ENCODE measurements around the gene OASL. TPM values are rescaled to one million over a fixed set of nuclear protein-coding genes. Genes with fewer than 3 reads are reported as not detected.

OASL gene
- total RNA-seq, 1 experiment from 2014 or later, result 0.47 TPM

DNA sequence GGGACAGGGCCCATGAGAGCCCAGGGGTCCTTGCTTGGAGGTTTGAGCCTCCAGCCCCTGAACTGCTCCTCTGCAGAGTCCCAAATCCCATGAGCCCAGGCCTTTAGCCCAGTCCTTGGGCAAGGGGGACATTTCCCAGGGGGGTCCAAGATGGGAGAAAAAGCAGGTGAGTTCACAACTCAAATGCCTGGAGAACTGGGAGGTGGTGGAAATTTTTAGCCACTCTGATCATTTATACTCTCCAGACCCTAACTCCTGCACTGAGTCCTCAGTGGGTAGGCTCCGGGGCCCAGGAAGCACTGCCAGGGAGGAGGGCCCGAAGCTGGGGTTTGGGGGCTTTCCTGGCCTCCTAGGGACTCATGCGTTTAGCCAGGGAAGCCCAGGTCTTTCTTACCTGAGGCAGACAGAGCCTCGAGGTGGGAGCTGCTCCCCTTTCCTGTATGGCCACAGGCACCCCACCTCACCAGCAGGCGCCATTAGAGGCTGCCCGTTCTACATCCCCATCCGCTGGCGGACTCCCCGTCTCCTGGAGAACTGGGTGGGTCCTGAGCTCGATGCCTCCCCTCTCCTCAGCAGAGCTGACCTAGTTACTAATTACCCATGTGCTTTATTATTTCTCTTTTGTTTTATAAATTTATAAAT, 59.7 kb downstream of the OASL start:
- Mint-ChIP-seq H3K9me3 (ENCODE audit: unreplicated experiment) (no peaks in the 10 kb centered on the region), H3K4me3 (ENCODE audit: unreplicated experiment) (no peak overlapping the region), H3K36me3 (ENCODE audit: insufficient read depth, unreplicated experiment) (no peaks in the 10 kb centered on the region), H3K4me1 (ENCODE audit: insufficient read depth, unreplicated experiment) (peaks cover 2% of the 10 kb centered on the region), H3K27ac (ENCODE audit: low read depth, unreplicated experiment) (no peak overlapping the region), H3K27me3 (ENCODE audit: insufficient read depth, unreplicated experiment) (peaks cover 8% of the 10 kb centered on the region)
- no TSS peak for BruUV-seq (replicated peaks)
- DNase-seq (ENCODE audit: unreplicated experiment), result no peak
- ChIA-PET CTCF (no interaction called here), POLR2A (no interaction called here)
- intact Hi-C loops (cut with micrococcal nuclease), result loop anchor here (10.0 kb wide), 1 partner anchor 545 kb away; the partner anchor contains the start of gene COX6A1
- TF ChIP-seq, protein P1, sequence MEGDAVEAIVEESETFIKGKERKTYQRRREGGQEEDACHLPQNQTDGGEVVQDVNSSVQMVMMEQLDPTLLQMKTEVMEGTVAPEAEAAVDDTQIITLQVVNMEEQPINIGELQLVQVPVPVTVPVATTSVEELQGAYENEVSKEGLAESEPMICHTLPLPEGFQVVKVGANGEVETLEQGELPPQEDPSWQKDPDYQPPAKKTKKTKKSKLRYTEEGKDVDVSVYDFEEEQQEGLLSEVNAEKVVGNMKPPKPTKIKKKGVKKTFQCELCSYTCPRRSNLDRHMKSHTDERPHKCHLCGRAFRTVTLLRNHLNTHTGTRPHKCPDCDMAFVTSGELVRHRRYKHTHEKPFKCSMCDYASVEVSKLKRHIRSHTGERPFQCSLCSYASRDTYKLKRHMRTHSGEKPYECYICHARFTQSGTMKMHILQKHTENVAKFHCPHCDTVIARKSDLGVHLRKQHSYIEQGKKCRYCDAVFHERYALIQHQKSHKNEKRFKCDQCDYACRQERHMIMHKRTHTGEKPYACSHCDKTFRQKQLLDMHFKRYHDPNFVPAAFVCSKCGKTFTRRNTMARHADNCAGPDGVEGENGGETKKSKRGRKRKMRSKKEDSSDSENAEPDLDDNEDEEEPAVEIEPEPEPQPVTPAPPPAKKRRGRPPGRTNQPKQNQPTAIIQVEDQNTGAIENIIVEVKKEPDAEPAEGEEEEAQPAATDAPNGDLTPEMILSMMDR (IDR thresholded peaks at IDR 0.05; ENCODE audit: unreplicated experiment), result no peak

DNA sequence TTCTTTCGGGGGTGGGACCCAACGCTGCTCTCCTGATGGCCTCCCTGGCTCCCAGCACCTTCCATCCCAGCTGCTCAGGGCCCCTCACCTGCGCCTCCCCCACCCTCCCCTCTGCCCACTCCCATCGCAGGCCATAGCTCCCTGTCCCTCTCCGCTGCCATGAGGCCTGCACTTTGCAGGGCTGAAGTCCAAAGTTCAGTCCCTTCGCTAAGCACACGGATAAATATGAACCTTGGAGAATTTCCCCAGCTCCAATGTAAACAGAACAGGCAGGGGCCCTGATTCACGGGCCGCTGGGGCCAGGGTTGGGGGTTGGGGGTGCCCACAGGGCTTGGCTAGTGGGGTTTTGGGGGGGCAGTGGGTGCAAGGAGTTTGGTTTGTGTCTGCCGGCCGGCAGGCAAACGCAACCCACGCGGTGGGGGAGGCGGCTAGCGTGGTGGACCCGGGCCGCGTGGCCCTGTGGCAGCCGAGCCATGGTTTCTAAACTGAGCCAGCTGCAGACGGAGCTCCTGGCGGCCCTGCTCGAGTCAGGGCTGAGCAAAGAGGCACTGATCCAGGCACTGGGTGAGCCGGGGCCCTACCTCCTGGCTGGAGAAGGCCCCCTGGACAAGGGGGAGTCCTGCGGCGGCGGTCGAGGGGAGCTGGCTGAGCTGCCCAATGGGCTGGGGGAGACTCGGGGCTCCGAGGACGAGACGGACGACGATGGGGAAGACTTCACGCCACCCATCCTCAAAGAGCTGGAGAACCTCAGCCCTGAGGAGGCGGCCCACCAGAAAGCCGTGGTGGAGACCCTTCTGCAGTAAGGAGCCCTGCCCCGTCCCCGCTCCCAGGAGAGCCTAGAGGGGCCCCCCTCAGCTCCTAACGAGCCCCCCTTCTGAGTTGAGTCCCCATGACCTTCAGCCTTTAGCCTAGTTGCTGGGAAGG, 60.5 kb downstream of the OASL start, which contains the start of gene HNF1A:
HNF1A (plus strand) TSS at position 248 of the 924 bp plus-strand sequence; CDS start at position 474, 226 bp downstream.
- no peak for DNase-seq (ENCODE audit: unreplicated experiment)
- Mint-ChIP-seq H3K4me1 (ENCODE audit: insufficient read depth, unreplicated experiment) (no peaks in the 10 kb centered on the region), H3K4me3 (ENCODE audit: unreplicated experiment) (no peak within 1 kb of the TSS), H3K9me3 (ENCODE audit: unreplicated experiment) (no peaks in the 10 kb centered on the region), H3K36me3 (ENCODE audit: insufficient read depth, unreplicated experiment) (no peaks in the 10 kb centered on the region), H3K27me3 (ENCODE audit: insufficient read depth, unreplicated experiment) (peaks cover under 1% of the 10 kb centered on the region), H3K27ac (ENCODE audit: low read depth, unreplicated experiment) (no peak within 1 kb of the TSS)
- TF ChIP-seq, protein P1 (IDR thresholded peaks at IDR 0.05; ENCODE audit: unreplicated experiment), result no peak
- intact Hi-C loops (cut with micrococcal nuclease), result loop anchor here (10.0 kb wide), 1 partner anchor 544 kb away; the partner anchor contains the start of gene COX6A1
- BruUV-seq (replicated peaks), result no TSS peak
- CTCF ChIA-PET, result interaction anchor here (0.6 to 1.1 kb wide), 3 partner anchors 16 to 652 kb away, joined by 3 to 5 read pairs (median 3); no protein-coding TSS in a partner anchor
- POLR2A ChIA-PET, result no interaction called here

DNA sequence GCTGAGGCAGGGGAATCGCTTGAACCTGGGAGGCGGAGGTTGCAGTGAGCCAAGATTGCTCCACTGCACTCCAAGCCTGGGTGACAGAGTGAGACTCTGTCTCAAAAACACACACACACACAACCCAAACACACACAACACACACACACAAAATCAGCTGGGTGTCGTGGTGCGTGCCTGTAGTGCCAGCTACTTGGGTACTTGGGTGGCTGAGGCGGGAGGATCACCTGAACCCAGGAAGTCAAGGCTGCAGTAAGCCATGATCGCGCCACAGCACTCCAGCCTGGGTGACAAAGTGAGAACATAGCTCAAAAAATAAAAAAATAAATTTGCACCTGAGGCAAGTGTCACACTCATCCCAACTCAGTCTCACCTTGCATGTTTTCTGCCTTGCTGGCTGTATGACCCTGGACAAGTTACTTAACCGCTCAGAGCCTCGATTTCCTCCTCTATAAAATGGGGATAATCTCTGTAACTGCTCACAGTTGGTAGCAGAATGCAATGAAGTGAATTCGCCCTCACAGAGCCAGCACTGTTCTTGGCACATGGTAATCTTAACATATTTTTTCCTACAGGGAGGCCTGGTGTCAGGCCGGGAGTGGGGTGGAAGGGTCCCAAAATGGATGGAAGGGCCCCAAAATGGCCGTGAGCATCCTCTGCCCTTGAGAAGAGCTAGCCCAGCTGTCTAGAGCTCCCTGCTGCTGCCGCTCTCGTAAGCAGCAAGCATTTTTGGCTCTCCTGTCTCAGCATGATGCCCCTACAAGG, 61.3 kb downstream of the OASL start:
- Mint-ChIP-seq H3K9me3 (ENCODE audit: unreplicated experiment) (no peaks in the 10 kb centered on the region), H3K27me3 (ENCODE audit: insufficient read depth, unreplicated experiment) (no peaks in the 10 kb centered on the region), H3K27ac (ENCODE audit: low read depth, unreplicated experiment) (no peak overlapping the region), H3K4me1 (ENCODE audit: insufficient read depth, unreplicated experiment) (no peaks in the 10 kb centered on the region), H3K4me3 (ENCODE audit: unreplicated experiment) (no peak overlapping the region), H3K36me3 (ENCODE audit: insufficient read depth, unreplicated experiment) (no peaks in the 10 kb centered on the region)
- intact Hi-C loops (cut with micrococcal nuclease), result loop anchor here (10.0 kb wide), 1 partner anchor 543 kb away; the partner anchor contains the start of gene COX6A1
- POLR2A ChIA-PET, result no interaction called here
- BruUV-seq (replicated peaks), result no TSS peak
- no peak for DNase-seq (ENCODE audit: unreplicated experiment)
- TF ChIP-seq, protein P1 (IDR thresholded peaks at IDR 0.05; ENCODE audit: unreplicated experiment), result no peak
- CTCF ChIA-PET, result interaction anchor here (0.6 to 1.1 kb wide), 4 partner anchors 12 to 394 kb away, joined by 3 to 4 read pairs (median 3); no protein-coding TSS in a partner anchor
